ENCODE data around the gene NUMBL.
"Not testable (repeated sequence)": the region's sequence is repeated elsewhere in the genome, so short reads cannot be mapped to it uniquely, and the experiment has no call there.

Gene NUMBL

DNA sequence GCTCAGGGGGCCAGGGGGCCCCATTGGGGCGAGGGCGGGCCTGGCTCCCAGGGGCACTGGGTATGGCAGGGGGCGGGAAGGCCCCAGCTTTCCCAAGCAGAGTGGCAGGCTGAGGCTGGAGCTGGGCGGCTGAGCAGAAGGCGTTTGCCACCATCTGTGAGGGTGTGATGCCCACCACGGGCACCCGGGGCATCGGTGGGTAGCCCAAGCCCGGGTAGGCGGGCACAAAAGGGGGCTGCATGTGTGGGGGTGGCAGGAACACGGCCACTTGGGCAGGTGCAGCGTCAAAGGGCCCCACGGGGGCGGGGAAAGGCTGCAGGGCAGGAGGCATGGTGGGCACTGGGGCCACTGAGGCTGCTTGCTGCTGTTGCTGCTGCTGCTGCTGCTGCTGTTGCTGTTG, 22.8 kb downstream of the NUMBL start:
- no peak for DNase-seq (ENCODE audit: low read depth in 4 of 4, low spot score in 1 of 4)

- no peak for DNase-seq (ENCODE audit: low read depth in 4 of 4, low spot score in 1 of 4)
Observed at GRCh38 chr19:40666803-40667438, 23.5 kb downstream of the NUMBL start.

DNA sequence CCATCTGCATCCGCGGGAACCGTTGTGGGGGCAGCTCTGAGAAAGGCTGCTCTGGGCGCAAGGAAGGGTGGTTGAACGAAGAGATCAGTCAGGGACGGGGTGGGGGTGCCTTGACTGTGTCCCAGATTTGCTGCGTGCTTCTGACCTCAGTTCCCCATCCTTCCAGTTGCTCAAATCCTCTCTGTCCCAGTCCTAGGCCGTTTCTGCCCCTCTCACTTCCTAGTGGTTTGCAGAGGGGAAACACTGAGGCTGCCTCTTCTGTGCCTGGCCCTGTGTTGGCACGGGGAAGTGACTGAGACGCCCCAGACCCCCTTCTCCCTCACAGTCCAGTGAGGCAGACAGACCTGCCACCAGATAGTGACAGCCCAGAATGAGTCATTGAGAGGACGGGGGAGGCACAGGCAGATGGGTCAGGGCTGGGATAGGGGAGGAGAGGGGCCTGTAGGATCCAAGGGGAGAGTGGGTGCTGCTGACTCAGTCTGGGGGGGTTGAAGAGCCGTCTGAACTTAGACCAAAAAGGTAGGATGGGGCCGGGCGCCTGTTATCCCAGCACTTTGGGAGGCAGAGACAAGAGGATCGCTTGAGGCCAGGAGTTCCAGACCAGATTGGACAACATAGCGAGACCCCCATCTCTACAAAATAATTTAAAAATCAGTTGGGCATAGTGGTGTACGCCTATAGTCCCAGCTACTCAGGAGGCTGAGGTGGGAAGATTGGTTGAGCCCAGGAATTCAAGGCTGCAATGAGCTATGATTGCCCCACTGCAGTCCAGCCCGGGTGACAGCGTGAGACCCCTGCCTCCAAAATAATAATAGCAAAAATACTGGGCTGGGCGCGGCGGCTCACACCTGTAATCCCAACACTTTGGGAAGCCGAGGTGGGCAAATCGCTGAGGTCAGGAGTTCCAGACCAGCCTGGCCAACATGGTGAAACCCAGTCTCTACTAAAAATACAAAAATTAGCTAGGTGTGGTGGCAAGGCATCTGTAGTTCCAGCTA, 26.5 kb downstream of the NUMBL start:
- DNase-seq (ENCODE audit: low read depth in 4 of 4, low spot score in 1 of 4): no peak

- peak; percentile 89 to 96 (median 92) for DNase-seq (ENCODE audit: low read depth in 4 of 4, low spot score in 1 of 4)
Observed at GRCh38 chr19:40662925-40663694, 27.3 kb downstream of the NUMBL start.

DNA sequence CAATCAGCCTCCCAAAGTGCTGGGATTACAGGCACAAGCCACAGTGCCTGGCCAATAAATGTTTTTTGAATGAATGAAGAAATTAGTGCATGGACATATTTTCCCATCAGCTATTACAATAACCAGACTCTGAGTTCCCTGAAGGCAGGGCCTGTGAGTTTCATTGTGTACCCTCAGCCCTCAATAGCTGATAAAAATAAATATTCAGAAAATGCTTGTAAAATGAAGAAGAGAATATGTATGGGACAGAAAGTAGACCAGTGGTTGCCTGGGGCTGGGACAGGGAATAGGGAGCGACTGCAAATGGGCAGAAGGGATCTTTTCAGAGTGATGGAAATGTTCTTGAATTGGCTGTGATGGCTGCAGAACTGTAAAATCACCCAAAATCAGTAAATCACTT, 28.8 kb downstream of the NUMBL start:
- no peak for DNase-seq (ENCODE audit: low read depth in 4 of 4, low spot score in 1 of 4)

GRCh38 chr19:40659566-40659965, 30.9 kb downstream of the NUMBL start:
- DNase-seq (ENCODE audit: low read depth in 4 of 4, low spot score in 1 of 4): no peak

DNA sequence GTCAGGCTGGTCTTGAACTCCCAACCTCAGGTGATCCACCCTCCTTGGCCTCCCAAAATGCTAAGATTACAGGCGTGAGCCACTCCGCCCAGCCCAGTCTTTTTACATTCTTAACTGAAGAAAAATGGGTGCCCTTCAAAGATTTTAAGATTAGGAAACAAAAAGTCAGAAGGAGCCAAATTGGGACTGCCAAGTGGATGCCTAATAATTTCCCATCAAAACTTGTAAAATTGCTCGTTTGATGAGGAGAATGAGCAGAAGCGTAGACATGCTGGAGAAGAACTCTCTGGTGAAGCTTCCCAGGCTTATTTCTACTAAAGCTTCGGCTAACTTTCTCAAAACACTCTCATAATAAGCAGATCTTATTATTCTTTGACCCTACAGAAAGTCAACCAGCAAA, 31.3 kb downstream of the NUMBL start:
- DNase-seq (ENCODE audit: low read depth in 4 of 4, low spot score in 1 of 4): no peak

DNA sequence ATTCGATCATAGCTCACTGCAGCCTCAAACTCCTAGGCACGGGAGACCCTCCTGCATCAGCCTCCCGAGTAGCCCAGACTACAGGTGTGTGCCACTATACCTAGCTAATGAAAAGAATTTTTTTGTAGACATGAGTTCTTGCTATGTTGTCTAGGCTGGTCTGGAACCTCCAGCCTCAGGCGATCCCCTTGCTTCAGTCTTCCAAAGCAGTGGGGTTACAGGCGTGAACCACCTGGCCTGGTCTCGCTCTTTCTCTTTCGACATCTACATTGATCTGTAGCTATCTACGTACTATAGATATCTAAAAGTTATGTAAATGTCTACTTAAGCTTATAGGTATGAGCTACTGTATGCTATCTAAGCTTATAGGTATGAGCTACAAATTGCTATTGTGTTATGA, 32.4 kb downstream of the NUMBL start:
- no peak for DNase-seq (ENCODE audit: low read depth in 4 of 4, low spot score in 1 of 4)

GRCh38 chr19:40655684-40656083, 34.8 kb downstream of the NUMBL start:
- DNase-seq (ENCODE audit: low read depth in 4 of 4, low spot score in 1 of 4): not testable (repeated sequence)

DNA sequence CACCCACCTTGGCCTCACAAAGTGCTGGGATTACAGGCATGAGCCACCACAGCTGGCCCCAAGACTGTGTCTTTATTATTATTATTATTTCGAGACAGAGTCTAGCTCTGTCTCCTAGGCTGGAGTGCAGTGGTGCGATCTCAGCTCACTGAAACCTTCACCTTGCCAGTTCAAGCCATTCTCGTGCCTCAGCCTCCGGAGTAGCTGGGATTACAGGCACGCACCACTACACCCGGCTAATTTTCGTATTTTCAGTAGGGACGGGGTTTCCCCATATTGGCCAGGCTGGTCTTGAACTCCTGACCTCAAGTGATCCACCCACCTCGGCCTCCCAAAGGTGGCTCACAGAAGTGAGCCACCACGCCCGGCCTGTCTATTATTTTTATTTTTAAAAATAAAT, 38.1 kb downstream of the NUMBL start:
- DNase-seq (ENCODE audit: low read depth in 4 of 4, low spot score in 1 of 4): not testable (repeated sequence)

DNA sequence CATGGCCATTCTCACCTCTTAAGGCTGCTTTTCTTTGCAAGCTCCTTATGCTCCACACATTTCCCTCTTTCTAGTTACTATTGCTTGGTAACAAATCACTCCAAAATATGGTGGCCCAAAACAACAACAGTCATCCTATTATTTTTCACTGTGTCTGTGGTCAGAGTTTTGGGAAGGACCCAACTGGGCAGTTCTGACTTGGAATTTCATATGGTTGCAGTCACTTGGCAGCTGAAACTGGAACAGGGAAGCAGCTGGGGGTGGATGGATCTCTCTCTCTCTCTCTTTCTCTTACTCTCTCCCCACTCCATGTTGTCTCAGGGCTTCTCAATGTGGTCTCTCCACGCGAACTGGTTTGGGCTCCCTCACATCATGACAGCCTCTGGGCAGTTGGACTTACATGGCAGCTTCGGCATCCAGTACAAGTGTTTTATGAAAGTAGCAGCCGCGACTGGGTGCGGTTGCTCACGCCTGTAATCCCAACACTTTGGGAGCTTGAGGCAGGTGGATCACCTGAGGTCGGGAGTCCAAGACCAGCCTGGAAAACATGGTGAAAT, 39.6 kb downstream of the NUMBL start:
- DNase-seq (ENCODE audit: low read depth in 4 of 4, low spot score in 1 of 4): no peak

GRCh38 chr19:40649903-40650675, 40.4 kb downstream of the NUMBL start:
- DNase-seq (ENCODE audit: low read depth in 4 of 4, low spot score in 1 of 4): not testable (repeated sequence)

DNA sequence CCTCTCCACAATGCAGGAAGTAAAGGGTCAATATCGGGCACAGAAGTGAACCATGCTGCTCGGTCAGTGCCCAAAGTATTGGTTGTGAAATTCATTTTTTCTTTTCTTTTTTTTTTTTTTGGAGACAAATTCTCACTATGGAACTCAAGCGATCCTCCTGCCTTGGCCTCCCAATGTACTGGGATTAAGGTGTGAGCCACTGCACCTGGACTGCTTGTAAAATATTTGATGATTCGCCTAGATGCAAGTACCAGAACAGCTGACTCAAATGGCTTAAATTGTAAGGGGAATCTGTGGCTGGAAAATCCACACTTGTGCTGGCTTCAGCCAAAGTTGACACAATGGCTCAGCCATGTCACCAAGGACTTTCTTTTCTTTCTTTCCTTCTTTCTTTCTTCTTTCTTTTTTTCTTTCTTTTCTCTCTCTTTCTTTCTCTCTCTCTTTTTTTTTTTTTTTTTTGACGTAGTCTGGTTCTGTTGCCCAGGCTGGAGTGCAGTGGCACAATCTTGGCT, 43.7 kb downstream of the NUMBL start:
- no peak for DNase-seq (ENCODE audit: low read depth in 4 of 4, low spot score in 1 of 4)

DNA sequence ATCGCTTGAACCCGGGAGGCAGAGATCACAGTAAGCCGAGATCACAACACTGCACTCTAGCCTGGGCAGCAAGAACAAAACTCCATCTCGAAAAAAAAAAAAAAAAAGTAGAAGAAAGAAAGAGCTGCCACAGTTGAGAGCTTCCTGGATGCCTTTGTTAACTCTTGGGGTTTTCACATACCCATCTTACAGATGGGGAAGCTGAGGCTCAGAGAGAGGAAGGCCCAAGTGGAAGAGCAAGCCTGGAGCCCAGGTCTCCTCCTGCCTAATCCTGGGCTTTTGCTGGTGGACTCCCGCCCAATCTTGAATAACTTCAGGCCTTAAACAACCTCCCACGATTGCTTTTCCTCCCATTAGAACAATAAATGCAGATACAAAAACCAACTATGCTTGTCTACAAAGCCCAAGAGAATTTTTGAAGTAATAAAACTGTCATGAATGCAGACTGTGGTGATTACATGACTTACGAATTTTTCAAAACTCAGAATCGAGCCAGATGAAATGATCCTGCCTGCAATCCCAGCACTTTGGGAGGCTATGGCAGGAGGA, 47.6 kb downstream of the NUMBL start:
- DNase-seq (ENCODE audit: low read depth in 4 of 4, low spot score in 1 of 4): no peak

- DNase-seq (ENCODE audit: low read depth in 4 of 4, low spot score in 1 of 4): no peak
Observed at GRCh38 chr19:40642051-40642706, 48.3 kb downstream of the NUMBL start.

GRCh38 chr19:40641281-40641680, 49.2 kb downstream of the NUMBL start:
- DNase-seq (ENCODE audit: low read depth in 4 of 4, low spot score in 1 of 4): no peak

- no peak for DNase-seq (ENCODE audit: low read depth in 4 of 4, low spot score in 1 of 4)
Observed at GRCh38 chr19:40640744-40641143, 49.7 kb downstream of the NUMBL start.

DNA sequence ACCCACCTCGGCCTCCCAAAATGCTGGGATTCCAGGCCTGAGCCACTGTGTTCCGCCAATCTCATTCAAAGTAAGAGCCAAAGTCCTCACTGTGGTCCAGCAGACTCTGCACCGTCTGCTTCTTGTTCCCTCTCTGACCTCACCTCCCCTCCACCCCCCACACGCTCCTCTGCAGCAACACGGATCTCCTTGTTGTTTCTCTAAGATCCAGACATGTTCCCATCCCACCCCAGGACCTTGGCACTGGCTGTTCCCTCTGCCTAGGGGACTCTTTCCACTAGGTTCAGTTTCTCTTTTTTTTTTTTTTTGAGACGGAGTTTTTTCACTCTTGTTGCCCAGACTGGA, 50.8 kb downstream of the NUMBL start:
- no peak for DNase-seq (ENCODE audit: low read depth in 4 of 4, low spot score in 1 of 4)

- DNase-seq (ENCODE audit: low read depth in 4 of 4, low spot score in 1 of 4): no peak
Observed at GRCh38 chr19:40638327-40638726, 52.1 kb downstream of the NUMBL start.

- no peak for DNase-seq (ENCODE audit: low read depth in 4 of 4, low spot score in 1 of 4)
Observed at GRCh38 chr19:40633207-40633606, 57.2 kb downstream of the NUMBL start.
